Neural crest cell (in vitro differentiated cells): Measurements from ENCODE around the gene MTCL1. TPM values are rescaled to one million over a fixed set of nuclear protein-coding genes. Genes with fewer than 3 reads are reported as not detected.

Source experiments
- DNase-seq: peaks from one replicate; pipeline ENCODE4 v3.0.0; 2021; ENCODE audit warnings: low read depth, mixed read lengths, low spot score
- H3K27ac Mint-ChIP-seq: one replicate; pipeline ENCODE4 v1.8.0; 2021; ENCODE audit warnings: mild to moderate bottlenecking, mixed read lengths; ENCODE audit not compliant: unreplicated experiment
- H3K27me3 Mint-ChIP-seq: 2 replicates; pipeline ENCODE4 v1.8.0; 2021; ENCODE audit warnings: low read depth, mild to moderate bottlenecking, mixed read lengths
- H3K36me3 Mint-ChIP-seq: 2 replicates; pipeline ENCODE4 v1.8.0; 2021; ENCODE audit warnings: low read depth, mild to moderate bottlenecking, mixed read lengths
- H3K4me1 Mint-ChIP-seq: 2 replicates; pipeline ENCODE4 v1.8.0; 2021; ENCODE audit warnings: mixed read lengths
- H3K4me3 Mint-ChIP-seq: one replicate; pipeline ENCODE4 v1.8.0; 2021; ENCODE audit warnings: mild to moderate bottlenecking, mixed read lengths
- H3K9me3 Mint-ChIP-seq: 2 replicates; pipeline ENCODE4 v1.8.0; 2021; ENCODE audit warnings: mixed read lengths
- CTCF ChIP-seq: fragments of 200-600 bp; sonication (generic); conservative IDR thresholded peaks from 2 replicates; pipeline ENCODE4 v1.5.0; 2021; ENCODE audit warnings: antibody characterized with exemption, mild to moderate bottlenecking
- total RNA-seq: library from RNA; stranded (reverse); gene quantifications from 2 replicates; pipeline ENCODE4 v1.2.1, GENCODE V29; 2021

Gene MTCL1
- total RNA-seq, 1 donor from 2014 or later = 17.8 TPM

DNA sequence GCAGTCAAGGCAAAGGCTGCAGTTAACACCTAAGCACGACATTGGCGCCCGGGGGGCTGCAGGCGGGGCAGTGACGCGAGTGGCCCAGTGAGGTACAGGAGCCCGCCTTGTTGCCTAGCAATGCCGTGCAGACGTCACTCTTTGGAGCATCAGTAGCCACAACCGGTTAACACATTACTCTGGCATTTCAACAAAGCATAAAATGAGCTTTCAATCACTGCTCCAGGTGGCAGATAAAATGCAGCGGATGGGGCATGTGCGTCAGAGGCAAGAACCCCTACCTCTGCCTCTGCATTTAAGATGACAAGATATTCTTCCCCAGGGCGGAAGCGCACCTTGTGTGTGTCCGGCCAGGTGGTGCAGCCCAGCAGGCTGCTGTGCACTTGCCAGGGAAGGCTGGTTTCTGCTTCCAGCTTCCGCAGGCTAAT, 139.4 kb downstream of the MTCL1 start:
- Mint-ChIP-seq H3K9me3 (no peaks in the 10 kb centered on the region), H3K4me1 (no peaks in the 10 kb centered on the region), H3K4me3 (no peak overlapping the region), H3K27me3 (no peaks in the 10 kb centered on the region), H3K27ac (no peak overlapping the region), H3K36me3 (no peaks in the 10 kb centered on the region)
- TF ChIP-seq CTCF = no peak
- no peak for DNase-seq

GRCh38 chr18:8845506-8845905, 140.2 kb downstream of the MTCL1 start:
- TF ChIP-seq CTCF = no peak
- DNase-seq = no peak
- Mint-ChIP-seq H3K4me1 (no peaks in the 10 kb centered on the region), H3K9me3 (no peaks in the 10 kb centered on the region), H3K27me3 (no peaks in the 10 kb centered on the region), H3K36me3 (no peaks in the 10 kb centered on the region), H3K4me3 (no peak overlapping the region), H3K27ac (no peak overlapping the region)

DNA sequence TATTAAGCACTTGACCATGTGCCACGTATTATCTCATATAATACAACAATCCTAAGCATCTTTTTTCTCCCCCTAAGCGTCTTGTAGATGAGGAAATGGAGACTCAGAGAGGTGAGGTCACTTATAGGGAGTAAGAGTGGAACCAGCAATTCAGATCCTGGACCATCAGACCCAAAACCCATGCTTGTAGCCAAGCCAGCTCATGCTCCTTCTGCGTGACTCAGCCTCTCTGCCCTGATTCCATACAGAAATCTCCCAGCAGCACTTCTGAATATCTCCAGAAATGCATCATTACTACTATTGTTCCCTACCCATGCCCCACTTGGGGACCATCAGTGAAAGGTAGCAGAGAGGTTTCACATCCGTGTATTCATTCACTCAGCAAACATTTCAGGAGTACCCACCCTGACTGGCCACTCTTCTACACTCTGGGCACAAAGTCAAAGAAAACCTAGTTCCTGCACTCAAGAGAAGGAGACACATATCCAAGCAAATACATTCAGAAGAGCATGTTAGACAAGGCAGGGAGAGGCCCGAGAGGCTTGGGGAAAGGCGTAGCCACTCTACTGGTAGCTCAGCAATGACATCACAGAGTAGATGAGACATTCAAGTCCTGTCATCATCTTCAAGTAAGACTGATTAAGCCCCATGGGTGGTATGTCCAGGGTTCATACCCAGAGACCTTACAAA, 141.9 kb downstream of the MTCL1 start:
- H3K9me3 Mint-ChIP-seq = no peaks in the 10 kb centered on the region
- no peak for DNase-seq
- H3K27me3 Mint-ChIP-seq = no peaks in the 10 kb centered on the region

GRCh38 chr18:8847900-8848299, 142.5 kb downstream of the MTCL1 start:
- DNase-seq = no peak
- Mint-ChIP-seq H3K4me1 (peaks cover 6% of the 10 kb centered on the region), H3K27me3 (no peaks in the 10 kb centered on the region), H3K9me3 (no peaks in the 10 kb centered on the region), H3K36me3 (no peaks in the 10 kb centered on the region), H3K4me3 (no peak overlapping the region), H3K27ac (peak overlapping the region; percentile 8)
- TF ChIP-seq CTCF = no peak

More for the DNA sequence above, 141.9 kb downstream of the MTCL1 start:
- no peak overlapping the region for H3K4me3 Mint-ChIP-seq
- H3K4me1 Mint-ChIP-seq = peaks cover 6% of the 10 kb centered on the region
- TF ChIP-seq CTCF = no peak
- no peaks in the 10 kb centered on the region for H3K36me3 Mint-ChIP-seq
- no peak overlapping the region for H3K27ac Mint-ChIP-seq

DNA sequence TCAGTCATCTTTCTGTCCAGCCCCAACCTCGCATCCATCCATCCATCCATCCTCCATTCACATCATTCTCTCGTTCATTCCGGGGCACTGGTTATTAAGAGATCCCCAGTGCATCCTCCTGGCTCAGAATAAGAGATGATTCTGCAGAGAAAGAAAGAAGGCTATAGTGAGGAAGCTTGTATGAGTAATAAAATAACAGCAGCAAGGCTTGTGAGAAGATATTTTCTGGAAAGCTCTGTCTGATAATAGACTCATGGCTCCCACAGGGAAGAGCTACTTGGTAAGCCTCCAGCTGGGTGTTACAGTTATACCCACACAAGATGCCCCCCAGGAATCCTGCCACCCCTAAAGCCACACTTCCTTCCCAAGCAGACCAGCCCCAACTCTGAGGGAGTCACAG, 143.2 kb downstream of the MTCL1 start:
- no peak for TF ChIP-seq CTCF
- H3K4me1 Mint-ChIP-seq = peaks cover 6% of the 10 kb centered on the region
- H3K9me3 Mint-ChIP-seq = no peaks in the 10 kb centered on the region
- H3K36me3 Mint-ChIP-seq = no peaks in the 10 kb centered on the region
- H3K4me3 Mint-ChIP-seq = no peak overlapping the region
- no peak overlapping the region for H3K27ac Mint-ChIP-seq
- DNase-seq = no peak
- no peaks in the 10 kb centered on the region for H3K27me3 Mint-ChIP-seq
